ENCODE data around the gene RFLNA.

Gene RFLNA

DNA sequence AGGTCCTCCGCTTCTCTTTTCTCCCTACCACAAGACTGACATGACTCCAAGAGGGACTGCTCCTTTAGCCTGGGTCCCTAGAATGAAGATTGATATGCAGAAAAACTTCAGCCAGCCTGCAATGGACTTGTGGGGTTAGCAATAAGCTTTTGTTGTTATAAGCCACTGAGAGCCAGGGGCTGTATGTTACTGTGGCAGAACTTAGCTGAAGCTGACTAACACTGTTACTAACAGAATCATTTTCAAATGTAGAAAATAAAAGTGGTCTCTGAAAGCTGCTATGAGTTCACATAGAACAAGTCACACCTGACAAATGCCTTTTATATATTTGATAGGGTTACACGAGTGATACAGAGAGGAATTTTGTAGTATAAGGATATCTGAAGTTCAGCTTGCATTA lies 13.6 kb upstream of the RFLNA start:
- DNase-seq (ENCODE audit: low read depth) = no peak
- no peak overlapping the region for H3K4me3 ChIP-seq (ENCODE audit: low read depth, low read length)
- TF ChIP-seq, protein P1, sequence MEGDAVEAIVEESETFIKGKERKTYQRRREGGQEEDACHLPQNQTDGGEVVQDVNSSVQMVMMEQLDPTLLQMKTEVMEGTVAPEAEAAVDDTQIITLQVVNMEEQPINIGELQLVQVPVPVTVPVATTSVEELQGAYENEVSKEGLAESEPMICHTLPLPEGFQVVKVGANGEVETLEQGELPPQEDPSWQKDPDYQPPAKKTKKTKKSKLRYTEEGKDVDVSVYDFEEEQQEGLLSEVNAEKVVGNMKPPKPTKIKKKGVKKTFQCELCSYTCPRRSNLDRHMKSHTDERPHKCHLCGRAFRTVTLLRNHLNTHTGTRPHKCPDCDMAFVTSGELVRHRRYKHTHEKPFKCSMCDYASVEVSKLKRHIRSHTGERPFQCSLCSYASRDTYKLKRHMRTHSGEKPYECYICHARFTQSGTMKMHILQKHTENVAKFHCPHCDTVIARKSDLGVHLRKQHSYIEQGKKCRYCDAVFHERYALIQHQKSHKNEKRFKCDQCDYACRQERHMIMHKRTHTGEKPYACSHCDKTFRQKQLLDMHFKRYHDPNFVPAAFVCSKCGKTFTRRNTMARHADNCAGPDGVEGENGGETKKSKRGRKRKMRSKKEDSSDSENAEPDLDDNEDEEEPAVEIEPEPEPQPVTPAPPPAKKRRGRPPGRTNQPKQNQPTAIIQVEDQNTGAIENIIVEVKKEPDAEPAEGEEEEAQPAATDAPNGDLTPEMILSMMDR (IDR thresholded peaks at IDR 0.05; ENCODE audit: low read depth, low read length, missing control alignments) = no peak

DNA sequence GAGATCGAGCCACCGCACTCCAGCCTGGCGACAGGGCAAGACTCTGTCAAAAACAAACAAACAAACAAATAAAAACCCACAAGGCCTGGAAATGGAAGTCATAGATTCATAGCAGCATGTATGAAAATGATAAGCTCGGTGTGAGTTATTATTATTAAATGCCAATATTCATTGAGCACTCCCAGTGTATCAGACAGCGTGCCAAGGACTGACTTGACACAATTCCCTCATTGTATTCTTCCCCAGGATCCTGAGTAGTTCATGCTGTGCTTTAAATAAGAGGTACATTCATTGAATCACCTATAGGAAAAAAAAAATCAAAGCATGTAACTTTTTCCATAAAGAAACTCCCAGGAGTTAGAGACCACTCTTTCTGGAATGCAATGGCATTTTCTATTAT lies 12.6 kb upstream of the RFLNA start:
- H3K4me3 ChIP-seq (ENCODE audit: low read depth, low read length) = no peak overlapping the region
- no peak for DNase-seq (ENCODE audit: low read depth)
- TF ChIP-seq, protein P1 (IDR thresholded peaks at IDR 0.05; ENCODE audit: low read depth, low read length, missing control alignments) = no peak

DNA sequence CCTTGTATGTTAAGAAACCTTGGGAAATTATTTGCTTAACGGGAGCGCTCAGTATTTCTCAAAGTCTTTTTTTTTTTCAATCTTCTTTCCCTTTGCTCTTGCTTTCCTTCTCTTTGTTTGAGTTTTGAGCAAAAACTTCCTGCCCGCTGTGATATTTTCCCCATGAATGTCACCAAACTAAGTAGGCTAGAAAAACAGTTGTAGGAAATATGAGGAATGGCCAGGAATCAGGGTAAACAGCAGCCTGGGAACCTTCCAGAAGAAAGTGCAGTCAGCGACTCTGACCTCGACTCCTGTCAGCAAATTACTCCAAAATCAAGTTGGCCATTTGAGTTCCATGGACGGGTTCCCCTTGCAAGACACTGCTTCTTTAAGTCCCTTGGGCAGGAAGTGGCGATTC lies 11.6 kb upstream of the RFLNA start:
- TF ChIP-seq, protein P1 (IDR thresholded peaks at IDR 0.05; ENCODE audit: low read depth, low read length, missing control alignments) = no peak
- no peak for DNase-seq (ENCODE audit: low read depth)
- no peak overlapping the region for H3K4me3 ChIP-seq (ENCODE audit: low read depth, low read length)

DNA sequence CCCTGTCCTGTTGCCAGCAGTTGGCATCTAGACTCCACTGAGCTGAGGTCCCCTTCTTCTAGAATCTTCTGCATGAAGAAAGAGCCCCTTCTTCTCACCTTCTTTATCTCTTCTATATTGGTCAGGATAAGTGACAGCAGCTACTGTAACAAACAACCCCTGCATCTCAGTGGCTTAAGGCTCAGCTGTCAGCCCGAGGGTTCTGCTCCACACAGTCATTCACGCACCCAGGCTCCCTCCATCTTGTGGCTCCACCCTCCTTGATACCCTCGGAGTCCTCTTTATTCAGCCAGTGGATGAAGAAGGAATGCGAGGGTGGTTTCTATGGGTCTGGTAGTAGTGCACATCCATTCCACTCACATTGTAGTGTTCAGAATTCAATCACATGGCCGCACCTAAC lies 10.5 kb upstream of the RFLNA start:
- TF ChIP-seq, protein P1 (IDR thresholded peaks at IDR 0.05; ENCODE audit: low read depth, low read length, missing control alignments) = no peak
- no peak overlapping the region for H3K4me3 ChIP-seq (ENCODE audit: low read depth, low read length)
- DNase-seq (ENCODE audit: low read depth) = no peak

DNA sequence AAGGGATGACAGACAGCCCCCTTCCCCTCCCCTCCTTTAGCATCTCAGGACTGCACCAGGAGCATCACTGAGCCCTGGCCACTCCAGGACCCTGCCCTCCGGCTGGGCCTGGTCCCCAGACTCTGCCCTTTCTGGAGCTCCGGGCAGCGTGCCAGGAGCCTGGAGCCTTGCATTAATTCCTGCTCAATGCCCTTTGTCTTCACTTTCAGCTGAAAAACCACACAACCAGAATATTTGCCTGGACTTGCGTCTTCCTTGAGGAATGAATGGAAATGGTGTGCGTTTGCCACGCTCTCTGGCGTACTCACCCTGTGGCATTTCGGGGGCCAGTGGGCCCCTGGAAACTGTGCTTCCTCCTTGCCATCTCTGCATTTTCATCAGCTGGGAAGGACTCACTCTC lies 8.5 kb upstream of the RFLNA start:
- no peak overlapping the region for H3K4me3 ChIP-seq (ENCODE audit: low read depth, low read length)
- TF ChIP-seq, protein P1 (IDR thresholded peaks at IDR 0.05; ENCODE audit: low read depth, low read length, missing control alignments) = no peak
- DNase-seq (ENCODE audit: low read depth) = no peak

DNA sequence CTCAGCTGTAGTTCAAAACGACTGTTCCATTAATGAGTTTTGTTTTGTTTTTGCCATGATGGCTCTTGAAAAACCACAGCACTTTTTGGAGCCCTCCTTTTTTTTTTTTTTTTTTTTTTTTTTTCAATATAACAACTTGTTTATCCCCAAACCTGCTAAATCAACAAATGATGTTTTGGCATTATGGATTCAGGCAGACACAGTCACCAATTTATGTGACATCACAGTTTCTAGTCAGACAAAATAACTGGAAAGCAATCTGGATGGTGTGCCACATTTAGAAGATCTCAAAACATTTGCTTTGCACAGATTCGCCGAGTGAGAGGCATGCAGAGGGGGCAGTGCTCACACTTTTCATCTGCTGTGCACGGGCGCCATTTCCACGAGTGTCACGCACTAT lies 7.9 kb upstream of the RFLNA start:
- no peak overlapping the region for H3K4me3 ChIP-seq (ENCODE audit: low read depth, low read length)
- DNase-seq (ENCODE audit: low read depth) = no peak
- TF ChIP-seq, protein P1 (IDR thresholded peaks at IDR 0.05; ENCODE audit: low read depth, low read length, missing control alignments) = no peak

DNA sequence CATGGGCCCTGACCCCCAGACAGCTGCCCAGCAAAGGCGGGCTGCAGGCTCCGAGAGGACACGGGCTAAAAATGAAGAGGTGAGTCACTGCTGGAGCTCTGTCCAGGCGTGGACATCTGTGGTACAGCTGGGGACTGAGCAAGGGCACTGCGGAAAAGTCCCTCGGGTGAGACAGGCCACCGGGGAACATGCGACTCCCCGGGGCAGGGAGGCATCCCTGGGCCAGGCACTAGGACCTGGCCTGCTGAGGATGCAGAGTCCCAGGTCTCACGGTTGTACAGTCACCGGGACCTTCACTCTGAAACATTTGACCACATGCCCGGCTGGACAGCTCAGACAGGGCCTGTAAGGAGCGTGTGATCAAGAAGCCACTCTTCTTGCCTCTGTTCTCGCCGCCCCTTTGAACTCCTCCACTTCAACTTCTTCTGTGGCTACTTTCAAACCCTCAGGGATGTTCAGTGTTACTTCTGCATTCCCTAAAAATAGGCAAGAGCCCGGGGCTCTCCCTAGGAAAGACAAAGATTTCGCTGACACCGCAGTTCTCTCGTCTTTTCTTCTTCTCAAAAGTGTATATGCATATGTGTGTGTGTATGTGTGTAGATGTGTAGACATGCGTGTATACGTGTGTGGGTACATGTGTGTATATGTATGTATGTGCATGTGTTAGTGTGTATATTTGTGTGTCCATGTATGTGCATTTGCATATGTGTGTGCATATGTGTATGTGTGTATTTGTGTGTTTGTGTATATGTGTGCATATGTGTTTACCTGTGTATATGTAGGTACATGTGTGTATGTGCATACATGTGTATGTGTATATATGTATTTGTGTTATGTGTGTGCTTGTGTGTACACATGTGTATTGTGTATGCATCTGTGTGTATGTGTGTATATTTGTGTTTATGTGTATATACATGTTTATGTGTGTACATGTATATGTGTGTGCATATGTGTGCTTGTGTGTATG lies 5.0 kb upstream of the RFLNA start:
- H3K4me3 ChIP-seq (ENCODE audit: low read depth, low read length) = no peak overlapping the region

More for the DNA sequence above, 5.0 kb upstream of the RFLNA start:
- DNase-seq (ENCODE audit: low read depth) = no peak
- TF ChIP-seq, protein P1 (IDR thresholded peaks at IDR 0.05; ENCODE audit: low read depth, low read length, missing control alignments) = no peak

Measured in GM12864 (cell line).